ENCODE measurements around the gene PLEKHG4B.

Gene PLEKHG4B

DNA sequence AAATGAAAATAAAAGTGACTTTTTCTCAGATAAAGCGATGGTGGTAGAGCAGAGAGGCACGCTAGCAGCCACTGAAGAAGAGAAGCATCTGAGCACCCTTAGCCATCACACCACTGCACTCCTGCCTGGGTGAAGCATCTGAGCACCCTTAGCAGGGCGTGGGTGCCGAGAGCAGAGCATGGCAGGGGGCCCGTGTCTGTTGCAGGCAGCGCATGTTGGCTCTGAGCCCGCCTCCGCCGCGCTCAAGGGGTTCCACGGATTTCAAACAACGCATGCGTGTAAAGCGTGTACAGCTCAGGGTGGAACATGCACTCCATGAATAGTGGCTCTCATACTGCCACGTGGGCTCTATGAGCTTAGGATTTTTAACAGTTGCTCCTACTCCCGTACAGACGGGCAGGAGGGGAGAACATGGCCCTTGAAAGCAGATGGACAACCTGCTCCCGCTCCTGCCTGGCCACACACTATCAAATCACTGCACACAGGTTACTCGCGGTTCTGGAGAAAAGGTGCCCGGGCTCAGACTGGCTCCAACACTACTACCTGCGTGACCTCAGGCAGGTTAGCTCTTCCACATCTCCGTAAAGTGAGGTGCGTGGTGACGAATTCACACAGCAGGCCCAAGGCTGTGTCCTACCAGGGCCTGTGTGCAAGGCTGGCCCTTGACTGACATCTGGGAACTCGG, 111.4 kb downstream of the PLEKHG4B start:
- no peak overlapping the region for H3K4me3 ChIP-seq (ENCODE audit: control insufficient read depth, low read depth, low read length)
- DNase-seq (ENCODE audit: low read depth) = no peak
- TF ChIP-seq, protein P1, sequence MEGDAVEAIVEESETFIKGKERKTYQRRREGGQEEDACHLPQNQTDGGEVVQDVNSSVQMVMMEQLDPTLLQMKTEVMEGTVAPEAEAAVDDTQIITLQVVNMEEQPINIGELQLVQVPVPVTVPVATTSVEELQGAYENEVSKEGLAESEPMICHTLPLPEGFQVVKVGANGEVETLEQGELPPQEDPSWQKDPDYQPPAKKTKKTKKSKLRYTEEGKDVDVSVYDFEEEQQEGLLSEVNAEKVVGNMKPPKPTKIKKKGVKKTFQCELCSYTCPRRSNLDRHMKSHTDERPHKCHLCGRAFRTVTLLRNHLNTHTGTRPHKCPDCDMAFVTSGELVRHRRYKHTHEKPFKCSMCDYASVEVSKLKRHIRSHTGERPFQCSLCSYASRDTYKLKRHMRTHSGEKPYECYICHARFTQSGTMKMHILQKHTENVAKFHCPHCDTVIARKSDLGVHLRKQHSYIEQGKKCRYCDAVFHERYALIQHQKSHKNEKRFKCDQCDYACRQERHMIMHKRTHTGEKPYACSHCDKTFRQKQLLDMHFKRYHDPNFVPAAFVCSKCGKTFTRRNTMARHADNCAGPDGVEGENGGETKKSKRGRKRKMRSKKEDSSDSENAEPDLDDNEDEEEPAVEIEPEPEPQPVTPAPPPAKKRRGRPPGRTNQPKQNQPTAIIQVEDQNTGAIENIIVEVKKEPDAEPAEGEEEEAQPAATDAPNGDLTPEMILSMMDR (IDR thresholded peaks at IDR 0.05; ENCODE audit: control insufficient read depth, insufficient read depth, low read depth, low read length, missing control alignments) = no peak

DNA sequence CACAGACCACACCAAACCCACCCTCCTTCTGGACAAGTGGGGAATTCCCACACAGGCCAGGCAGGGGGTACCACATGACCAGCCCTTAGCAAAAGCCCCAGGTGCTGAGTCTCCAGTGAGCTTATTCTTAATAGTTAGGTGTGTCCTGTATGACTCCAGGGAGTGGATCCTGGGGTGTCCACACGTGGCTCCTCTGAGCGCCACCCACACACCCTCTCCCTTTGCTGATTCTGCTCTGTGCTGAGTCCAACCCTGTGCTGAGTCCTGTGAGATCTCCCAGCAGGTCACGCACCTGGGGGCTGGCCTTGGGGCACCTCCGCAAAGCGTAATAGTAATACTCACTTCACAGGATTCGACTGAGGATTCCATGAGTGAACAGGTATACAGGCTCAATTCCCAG, 112.0 kb downstream of the PLEKHG4B start:
- no peak overlapping the region for H3K4me3 ChIP-seq (ENCODE audit: control insufficient read depth, low read depth, low read length)
- no peak for DNase-seq (ENCODE audit: low read depth)
- TF ChIP-seq, protein P1 (IDR thresholded peaks at IDR 0.05; ENCODE audit: control insufficient read depth, insufficient read depth, low read depth, low read length, missing control alignments) = no peak

DNA sequence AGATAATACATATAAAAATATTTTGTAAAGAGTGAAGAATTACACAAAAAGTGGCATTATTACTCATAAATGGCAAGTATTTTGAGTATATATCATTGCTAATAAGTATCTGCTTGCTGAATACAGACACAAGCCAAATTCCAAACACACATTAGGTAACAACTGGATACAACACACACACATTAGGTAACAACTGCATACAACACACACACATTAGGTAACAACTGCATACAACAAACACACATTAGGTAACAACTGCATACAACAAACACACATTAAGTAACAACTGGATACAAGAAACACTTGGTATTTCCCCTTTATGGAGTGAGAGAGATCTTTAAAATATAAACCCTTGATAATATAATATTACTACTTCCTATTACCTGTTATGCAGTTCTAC, 112.5 kb downstream of the PLEKHG4B start:
- DNase-seq (ENCODE audit: low read depth) = no peak
- no peak overlapping the region for H3K4me3 ChIP-seq (ENCODE audit: control insufficient read depth, low read depth, low read length)
- TF ChIP-seq, protein P1 (IDR thresholded peaks at IDR 0.05; ENCODE audit: control insufficient read depth, insufficient read depth, low read depth, low read length, missing control alignments) = no peak

DNA sequence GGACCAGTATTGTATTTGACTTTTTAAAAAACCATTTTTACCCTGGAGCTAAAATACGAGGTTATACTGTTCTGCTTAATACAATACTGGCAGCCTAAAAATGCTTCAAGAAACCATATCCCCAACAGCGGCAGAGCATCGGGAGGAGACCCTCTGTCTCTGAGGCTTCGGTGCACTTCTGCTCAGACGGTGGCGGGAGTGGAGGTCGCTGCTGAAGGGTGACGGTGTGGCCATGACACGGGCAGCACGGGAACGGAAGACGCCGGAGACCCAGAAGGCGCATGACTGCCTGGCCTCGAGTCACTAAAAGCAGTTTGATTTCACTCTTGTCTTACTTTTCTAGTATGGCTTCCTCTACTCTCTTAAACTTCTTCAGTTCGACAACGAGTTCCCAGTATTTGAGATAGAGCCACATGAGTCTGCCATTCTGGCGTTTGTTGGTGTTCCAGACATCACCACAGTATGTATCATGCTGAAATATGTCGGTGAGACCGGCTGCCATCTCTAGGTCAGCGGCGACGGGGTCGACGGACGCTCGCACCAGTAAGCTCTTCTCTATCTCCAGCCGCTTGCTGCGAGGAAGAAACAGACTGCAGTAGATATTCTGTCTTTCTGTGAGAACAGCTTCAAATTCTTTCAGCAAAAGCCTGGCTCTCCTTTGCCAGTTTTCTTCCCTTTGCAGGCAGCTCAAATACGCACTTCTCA, 113.2 kb downstream of the PLEKHG4B start:
- H3K4me3 ChIP-seq (ENCODE audit: control insufficient read depth, low read depth, low read length) = no peak overlapping the region
- TF ChIP-seq, protein P1 (IDR thresholded peaks at IDR 0.05; ENCODE audit: control insufficient read depth, insufficient read depth, low read depth, low read length, missing control alignments) = no peak
- DNase-seq (ENCODE audit: low read depth) = no peak

DNA sequence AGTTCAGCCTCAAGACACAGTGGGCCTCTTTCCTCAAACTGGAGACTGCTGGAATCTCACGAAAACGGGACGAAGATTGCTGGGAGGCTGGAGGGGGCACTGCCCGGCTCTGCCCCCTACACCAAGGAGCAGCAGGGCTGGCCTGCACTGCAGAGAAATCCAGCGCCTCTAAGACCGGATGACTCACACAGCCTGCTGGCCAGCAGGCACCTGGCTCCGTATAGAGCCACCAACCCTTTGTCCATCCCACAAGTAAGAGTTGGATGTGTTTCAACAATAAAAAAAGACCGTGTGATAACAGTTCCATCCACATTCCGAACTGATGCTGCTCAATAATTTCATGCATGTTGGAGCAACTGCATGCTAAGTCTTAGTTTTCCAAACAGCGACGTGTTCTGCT, 114.4 kb downstream of the PLEKHG4B start:
- no peak for DNase-seq (ENCODE audit: low read depth)
- H3K4me3 ChIP-seq (ENCODE audit: control insufficient read depth, low read depth, low read length) = no peak overlapping the region
- TF ChIP-seq, protein P1 (IDR thresholded peaks at IDR 0.05; ENCODE audit: control insufficient read depth, insufficient read depth, low read depth, low read length, missing control alignments) = no peak

DNA sequence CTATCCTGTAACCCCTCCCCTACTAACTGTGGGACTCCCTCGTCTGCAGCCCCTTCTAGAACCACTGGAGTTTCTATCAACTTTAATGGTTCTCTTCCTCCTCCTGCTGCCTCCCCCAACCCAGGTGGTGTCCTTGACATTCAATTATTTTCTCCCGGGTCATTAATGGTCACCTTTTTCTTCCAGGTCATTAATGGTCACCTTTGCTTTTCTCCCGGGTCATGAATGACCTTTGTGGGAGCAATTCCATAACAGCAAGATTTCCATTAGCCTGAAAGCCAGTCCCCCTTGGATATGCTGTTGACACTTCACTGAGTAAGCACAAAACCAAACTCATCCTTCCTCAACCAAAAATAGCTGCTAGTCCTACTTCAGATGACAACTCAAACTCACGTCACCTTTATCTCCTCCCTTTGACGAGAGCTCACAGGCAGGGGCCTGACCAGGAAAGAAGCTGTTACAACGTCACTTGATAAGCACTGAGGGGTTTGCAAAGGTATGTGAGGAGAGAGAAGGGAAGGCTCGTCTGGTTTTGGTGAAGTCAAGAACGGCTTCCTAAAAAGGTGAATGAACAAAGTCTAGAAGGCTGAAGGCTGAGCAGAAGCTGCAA, 115.1 kb downstream of the PLEKHG4B start:
- no peak overlapping the region for H3K4me3 ChIP-seq (ENCODE audit: control insufficient read depth, low read depth, low read length)
- DNase-seq (ENCODE audit: low read depth) = no peak
- TF ChIP-seq, protein P1 (IDR thresholded peaks at IDR 0.05; ENCODE audit: control insufficient read depth, insufficient read depth, low read depth, low read length, missing control alignments) = no peak
